HG02642 (cell line): Measurements from ENCODE around the gene LRRC8B.
A peak's percentile ranks its signal among the peaks of the same experiment; 100 is the strongest.

Experiments
- ATAC-seq: cut with Tn5 transposase; IDR thresholded peaks from one replicate; pipeline ENCODE4 v1.9.1; 2021; ENCODE audit warnings: mild to moderate bottlenecking; ENCODE audit not compliant: unreplicated experiment, poor library complexity

The LRRC8B gene

DNA sequence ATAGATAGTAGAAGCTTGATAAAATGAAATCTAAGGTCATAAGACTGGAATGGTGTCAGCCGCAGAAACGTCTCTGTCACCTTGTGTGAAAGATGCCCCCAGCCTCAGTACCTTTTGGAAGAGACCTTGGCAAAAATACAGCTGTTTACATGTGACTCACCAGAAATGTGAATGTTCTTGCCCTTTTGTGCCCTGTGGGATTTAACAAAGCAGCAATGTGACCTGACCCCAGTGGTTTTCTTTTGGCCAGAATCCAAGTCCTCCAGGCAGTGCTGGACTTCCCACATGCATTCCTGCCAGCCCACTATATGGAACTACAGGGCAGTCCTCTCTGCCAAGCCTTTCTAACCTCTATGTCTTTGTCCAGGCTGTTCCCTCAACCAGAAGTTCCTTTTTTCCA, 81.1 kb downstream of the LRRC8B start:
- no peak for ATAC-seq

DNA sequence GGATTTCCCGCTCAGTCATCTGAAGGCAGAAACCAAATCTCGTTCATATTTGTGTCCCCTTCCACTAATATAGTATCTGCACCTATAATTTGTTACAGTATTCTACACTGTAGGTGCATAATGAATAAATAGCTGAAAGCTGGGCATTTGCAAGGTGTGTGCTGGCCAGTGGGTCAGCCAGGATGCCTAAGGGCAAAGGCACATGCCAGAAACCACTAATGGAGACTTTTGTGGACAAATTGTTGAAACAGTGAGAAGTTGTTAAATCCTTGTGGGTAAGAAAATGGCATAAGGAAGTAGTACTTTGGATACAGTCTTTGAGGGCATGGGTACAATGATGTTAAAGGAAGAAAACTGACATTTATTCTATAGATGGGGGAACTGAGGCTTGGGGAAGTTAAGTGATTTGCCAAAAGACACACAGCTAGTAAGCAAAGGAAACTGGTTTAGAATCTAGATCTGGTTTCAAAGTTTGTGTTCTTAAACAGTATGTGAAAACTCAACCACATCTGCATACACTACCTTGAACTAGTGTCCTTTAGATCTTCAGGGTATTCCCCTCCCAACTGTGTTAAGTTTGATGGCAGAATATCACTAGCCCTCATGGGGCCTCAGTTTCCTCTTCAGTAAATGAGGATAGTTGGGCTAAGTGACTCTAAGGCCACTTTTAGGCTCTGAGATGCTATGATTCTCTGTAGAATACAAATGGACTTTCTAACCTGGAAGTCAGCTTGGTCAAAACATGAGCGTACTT, 81.8 kb downstream of the LRRC8B start:
- no peak for ATAC-seq

DNA sequence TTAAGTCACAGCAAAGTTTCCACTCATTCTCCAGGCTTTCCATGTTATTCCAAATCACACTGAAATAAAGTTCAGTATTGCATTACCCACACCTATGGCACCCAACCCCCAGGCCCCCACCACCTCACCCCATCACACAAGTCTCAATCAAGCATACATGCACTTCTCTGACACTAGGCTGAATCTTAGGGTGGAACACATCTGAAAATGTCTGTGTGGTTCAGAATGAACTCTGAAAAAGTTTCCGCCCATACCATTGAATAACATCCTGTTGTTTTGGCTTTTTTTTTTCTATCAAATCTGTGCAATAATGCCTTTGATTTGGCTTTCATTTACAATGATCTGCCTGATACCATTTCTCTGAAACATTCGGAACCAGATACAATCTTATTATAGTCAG, 82.5 kb downstream of the LRRC8B start:
- no peak for ATAC-seq

DNA sequence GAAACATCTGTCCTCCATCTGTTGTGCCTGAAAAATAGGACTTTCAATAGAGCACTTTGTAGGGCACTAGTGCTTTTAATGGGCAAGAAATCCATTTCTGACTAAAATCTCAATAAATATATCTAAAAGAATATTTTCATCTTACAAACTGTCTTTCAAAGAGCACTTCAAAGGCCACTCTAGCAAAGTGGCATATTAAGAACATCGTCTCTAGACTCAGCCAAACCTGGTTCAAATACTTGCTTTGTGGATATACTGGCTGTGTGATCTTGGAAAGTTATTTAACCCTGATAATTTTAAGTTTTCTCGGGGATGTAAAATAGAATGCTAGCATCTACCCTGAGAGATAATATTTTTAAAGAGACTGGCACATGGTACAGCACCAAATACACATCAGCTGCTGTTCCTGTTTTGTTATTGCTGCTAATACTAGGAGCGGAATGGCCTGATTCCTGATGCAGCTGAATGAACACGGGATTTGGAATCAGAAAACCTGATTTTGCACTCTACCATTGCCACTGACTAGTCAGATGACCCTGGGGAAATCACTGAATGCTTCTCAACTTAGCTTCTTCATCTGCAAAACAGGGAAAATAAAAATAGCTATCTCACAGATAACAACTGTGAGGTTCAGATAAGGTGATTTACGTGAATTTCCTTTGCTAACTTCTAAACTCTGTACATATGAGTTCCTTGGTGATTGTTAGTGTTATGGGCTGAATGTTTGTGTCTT, 83.1 kb downstream of the LRRC8B start:
- ATAC-seq, result no peak

DNA sequence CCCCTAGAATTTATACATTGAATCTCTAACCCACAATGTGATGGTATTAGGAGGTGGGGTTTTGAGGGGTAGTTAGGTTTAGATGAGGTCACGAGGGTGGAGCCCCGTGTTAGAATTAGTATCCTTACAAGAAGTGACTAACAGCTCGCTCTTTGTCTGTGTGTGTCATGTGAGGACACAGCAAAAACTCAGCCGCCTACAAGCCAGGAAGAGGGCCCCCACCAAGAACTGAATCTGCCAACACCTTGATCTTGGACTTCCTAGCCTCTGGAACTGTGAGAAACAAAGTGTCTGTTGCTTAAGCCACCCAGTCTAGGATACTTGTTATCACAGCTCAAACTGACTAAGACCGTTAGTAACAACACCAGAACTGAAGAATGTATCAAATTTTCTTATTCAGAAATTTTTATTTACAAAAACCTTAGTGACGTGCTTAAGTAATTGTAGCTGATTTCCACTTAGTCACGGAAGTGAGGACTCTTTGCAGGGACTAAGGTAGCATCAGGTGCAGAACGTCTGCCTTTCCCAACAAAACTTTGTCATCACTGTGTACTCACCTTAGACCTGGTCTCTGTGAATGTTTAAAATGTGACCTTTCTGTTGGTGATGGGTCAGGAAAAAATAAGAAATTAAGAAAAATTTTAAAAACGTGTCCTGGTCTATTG, 83.8 kb downstream of the LRRC8B start:
- ATAC-seq, result no peak

DNA sequence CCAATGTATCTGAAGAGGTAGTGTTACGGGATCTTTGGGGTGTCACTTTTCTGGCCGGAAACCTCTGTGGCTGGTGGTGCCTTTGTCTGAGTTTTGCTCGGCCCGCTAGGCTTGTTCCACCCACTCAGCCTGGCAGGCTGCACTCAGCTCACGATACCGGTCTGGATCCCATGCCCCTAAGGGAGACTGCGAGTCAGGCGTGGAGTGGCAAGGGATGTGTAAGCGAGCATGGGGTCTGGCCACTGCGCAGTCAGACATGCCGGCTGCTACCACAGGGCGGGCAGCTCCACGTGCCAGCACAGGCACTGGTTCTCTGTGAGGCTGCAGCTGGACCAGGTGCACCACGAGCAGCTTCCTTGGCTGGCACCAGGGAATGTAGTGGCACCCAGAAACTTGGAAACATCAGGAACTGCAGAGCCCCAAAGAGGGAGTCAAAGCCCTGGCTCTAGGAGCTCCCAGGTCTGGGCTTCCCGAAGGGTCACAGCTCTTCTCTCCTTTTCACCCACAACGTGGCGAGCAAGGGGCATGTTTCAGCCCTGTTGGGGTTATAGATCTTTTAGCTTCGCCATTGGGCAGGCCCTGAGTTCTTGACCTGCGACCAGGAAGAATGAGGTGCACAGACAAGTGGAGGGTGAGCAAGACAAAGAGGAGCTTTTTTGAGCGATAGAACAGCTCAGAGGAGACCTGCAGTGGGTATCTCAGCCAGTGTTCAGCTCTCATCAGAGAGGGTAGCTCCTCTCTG, 84.5 kb downstream of the LRRC8B start:
- ATAC-seq, result no peak

DNA sequence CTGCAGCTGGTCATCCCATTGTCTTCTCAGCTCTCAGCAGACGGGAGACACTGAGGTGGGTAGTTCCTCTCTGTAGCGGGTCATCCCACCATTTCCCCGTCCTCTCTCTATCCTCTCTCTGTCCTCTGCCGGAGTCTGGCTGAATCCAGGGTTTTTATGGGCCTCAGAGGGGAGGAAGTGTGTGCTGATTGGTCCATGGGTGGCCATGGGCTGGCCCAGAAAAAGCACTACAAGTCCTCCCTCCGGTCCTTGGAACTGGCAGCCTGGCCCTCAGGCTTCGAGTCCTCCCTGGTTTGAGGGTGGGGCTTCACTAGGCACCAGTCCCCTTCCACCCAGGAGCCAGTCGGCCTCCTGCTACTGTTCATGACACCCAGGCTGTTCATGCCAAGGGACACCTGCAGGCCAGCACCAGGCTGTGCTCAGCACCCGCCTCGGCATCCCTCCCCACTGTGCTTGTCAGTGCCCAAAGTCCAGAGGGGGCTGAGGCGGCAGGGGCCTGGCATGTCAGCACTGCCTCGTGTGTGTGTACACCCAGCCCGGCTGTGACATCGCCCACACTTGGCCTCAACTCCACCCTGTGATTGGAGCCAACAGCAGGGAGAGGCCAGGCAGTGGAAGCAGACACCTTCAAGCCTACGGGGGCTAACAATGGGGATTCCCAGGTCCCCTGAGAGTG, 85.3 kb downstream of the LRRC8B start:
- ATAC-seq, result no peak

DNA sequence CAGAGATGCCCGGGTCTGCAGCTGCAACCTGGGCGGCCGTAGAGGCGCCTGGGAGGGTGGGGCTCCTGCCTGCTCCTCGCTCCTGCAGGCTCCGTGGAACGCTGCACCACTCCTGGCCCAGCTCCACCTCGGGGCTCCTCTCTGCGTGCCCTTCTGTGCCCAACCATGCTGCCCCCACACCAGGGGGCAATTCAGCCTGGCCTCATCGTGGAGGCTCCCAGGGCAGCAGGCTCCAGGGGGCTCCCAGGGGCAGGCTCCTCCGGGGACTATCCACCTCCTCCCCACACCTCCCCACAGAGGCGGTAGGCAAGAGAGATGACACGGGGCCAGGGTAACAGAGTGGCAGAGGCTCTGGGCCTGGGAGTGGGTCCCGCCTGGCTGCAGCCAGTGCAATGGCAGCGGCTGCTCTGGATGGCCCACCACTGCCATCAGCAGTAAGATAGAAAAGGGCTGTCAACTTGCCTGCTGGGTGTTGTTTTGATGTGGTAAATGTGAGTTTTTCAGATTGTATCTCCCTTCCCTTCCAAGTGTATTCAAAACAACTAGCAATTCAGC, 85.9 kb downstream of the LRRC8B start:
- ATAC-seq, result no peak

DNA sequence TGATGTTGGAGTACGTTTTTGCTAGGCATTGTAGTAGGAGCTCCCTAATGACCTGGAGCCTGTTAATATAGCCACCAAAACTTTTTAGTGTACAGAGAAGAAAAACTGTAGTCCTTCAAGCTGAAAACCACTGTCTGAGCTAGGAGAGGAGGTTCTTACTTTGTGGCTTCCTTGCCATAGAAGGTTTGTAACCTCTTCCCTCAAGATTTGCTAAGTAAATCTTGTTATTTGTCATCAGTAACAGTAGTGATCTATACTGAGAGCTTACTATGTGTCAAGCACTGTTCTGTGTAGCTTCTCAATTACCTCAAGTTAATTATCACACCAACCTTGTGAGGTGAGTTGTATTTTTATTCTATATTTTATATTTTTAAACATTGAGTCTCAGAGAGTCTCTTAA, 87.1 kb downstream of the LRRC8B start:
- ATAC-seq, result peak; percentile 94

DNA sequence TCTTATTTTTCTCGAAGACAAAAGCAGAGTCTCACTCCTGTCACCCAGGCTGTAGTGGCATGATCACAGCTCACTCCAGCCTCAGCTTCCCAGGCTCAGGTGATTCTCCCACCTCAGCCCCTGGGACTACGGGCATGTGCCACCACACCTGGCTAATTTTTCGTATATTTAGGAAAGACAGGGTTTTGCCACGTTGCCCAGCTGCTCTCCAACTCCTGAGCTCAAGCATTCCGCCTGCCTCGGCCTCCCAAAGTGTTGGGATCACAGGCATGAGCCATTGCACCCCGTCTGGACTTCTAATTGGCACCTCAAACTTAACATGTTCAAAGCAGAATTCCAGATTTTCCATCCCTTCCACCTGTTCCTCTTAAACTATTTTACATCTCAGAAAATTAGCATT, 89.3 kb downstream of the LRRC8B start:
- ATAC-seq, result no peak

DNA sequence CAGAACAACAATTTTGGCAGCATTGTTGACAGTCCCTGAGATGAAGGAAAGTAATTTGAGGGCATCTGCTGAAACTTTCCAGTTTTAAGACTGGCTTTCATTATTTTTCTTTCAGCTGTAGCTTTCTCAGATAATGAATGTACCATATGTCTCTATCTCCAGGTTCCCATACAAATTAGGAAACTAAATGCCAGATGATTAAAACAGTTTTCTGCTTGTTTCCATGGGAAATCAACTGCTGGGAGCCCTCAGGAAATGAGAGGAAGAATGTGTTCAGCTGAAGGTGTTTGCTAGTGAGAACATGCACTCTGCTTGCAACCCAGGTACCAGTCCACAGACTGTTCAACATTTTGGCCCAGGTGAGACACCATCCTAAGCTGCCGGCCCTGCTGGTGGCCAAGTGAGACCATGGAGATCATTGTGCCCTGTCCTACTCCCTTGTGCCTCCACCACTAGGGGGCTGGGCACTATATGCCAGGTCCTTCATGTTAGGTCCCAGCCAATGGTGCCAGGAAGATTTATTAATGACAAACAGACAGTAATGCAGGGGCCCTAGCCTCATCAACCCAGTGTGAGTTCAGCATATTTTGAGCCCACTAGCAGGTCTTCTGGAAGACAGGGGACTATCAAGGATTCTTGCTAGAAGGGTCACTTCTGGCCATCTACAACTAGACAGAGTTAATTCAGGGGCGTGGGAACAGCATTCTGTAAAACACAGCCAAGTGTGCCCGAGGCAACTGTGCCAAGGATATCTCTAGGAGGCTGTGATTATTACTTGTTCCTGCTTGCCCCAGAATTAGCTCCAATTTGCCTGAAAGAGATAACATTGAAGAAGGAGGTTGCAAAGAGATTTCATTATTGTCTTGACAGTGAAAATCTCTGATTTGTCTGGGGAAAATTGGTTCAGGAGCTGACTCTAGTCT, 91.3 kb downstream of the LRRC8B start:
- ATAC-seq, result no peak

DNA sequence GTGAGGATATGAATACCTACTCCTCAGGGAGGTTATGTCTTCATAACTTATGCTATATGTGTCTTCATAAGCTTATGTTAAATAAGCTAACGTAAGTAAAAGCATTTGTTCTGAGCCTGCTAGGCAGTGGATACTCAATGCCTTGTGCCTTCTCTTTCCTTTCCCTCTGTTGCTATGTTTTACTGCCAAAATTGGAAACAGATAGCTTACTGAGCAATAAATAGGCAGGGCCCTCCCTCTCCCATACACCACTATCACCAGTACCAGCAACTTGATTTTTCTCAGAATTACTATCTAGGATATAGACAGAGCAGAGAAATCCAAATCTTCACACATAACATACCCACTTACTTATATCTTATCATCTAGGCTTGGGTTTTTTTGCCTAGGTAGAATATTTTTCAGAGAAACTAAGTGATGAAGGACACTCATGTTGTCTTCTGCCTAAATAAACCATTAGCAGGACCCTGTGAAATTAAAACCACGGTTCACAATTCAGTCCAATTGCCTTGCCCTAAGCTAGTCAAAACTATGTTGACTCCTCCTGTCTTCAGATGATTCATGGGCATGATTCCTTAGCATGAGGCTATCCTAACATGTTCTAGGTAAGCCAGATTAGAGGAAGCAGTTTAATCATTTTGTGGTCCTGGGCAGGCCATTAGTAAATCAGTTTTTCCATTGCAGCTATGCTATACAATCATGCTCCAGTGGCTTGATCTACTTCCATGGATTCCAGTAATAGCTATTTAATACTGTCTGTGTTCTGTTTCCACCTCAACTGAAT, 92.4 kb downstream of the LRRC8B start:
- no peak for ATAC-seq

DNA sequence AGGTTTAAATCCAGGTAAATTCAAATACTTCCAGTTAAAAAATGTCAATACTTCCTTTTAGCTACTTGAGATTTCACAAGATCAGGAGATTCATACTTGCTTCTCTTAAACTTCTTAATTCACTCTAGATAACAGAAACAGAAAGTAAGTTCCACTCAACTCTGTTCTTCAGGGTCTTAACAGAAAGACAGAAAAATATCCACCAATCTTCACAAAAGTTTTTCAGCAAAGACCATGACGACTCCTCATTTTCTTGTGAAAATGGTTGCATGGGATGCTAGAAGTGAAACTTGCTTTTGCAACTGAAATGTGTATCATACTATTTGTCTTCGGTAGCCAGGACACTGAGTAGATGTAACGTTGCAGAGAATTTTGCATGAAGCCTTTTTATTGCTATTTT, 96.0 kb downstream of the LRRC8B start:
- ATAC-seq, result no peak

DNA sequence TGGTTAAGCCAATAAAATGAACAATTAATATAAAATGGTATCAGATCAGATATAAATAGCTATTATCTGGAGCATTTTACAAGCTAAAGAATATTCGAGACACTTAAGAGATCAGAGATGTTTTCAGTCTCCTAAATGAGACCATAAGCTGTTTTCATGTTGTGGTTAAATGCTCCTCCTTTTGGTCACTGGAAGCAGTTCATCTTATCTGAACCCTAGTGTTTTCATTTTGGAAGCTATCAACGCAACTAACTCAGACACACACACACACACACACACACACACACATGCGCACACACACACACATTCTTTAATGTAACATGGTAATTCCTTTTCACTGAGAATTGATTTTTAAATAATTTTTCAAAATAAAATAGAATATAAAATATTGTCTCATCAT, 98.3 kb downstream of the LRRC8B start:
- ATAC-seq, result no peak

DNA sequence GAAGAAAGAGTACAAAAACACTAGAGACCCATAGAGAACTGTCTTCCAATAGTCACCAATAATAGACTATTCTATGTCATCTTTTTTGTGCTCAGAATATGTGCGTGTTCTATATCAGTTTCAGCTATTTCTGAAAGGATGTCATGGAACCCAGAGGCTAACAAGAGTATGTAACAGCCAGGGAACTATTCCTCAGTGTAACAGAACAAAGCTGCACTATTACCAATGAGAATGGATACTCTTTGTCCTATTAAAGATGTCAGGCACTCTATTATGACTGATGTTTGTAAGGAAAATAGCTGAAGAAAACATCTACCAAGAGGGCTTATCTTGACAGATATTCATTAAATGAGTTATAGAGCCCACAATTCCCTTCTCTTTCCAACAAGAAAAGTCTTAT, 99.7 kb downstream of the LRRC8B start:
- no peak for ATAC-seq

DNA sequence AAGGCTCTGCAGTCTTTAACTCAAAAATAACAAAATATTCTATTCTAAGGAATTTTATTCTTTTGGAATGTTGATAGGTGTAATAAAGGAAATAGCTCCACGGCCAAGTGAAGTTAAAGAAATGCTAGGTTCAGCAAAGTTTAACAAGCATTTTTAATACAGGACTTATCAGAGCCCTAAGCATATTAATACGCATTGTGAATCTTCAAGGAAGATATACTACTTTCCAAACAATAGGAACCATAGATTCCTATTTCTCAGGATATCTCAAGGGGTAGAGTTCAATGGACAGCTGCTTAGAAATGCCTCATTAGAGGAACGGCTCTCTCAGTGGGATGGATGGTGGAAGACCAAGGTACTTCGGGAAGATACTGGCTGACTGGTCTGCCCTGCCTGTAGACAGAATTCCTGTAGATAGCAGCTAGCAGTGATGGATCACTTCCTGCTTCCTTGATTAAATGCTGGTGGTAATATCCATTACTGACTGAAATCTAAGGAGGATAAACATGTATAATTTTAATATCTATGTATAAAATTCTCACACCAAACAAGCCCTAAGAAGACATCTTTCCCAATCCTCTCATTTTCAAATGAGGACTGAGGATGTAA, 100.2 kb downstream of the LRRC8B start:
- ATAC-seq, result no peak

DNA sequence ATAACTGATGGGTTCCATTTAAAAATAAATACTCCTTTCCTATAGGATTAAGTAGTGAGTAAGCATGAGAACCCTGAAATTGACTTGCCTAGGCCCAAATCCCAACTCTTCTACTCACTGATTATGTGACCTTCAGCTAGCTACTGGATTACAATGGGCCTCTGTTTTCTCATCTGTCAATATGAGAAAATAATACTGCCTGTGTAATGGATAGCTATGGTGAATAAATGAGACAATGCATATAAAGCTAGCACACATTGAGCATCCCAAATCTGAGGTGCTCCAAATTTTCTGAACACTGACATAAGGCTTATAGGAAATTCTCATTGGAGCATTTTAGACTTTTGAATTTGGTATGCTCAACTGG, 103.0 kb downstream of the LRRC8B start:
- no peak for ATAC-seq

DNA sequence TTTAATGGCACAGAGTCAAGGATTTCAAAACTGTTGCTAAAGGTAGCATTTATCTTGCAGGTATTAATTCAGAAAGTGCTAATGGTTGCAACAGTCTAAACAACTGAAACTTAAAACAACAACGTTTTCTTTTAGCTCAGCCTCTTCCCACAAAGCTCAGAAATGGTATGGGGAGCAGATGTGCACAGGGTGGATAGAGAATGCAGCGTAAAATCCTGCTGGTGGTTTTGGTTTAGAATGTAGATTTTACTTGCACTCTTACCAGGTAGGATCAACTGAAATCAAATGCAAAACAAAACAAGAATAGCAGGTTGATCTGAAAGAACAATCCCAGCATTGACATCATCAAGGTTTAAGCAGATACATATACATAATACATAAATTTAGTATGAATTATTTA, 104.5 kb downstream of the LRRC8B start:
- ATAC-seq, result no peak
